CD8-positive, alpha-beta memory T cell (primary cell): ENCODE results near the gene NWD2. TPM values are rescaled to one million over a fixed set of nuclear protein-coding genes. Genes with fewer than 3 reads are reported as not detected.

ENCODE experiments used
- CTCF ChIA-PET: fragments of 350-600 bp; sonication (Branson Sonifier 250); formaldehyde crosslinking; loops from one replicate; lab custom pipeline; 2021; ENCODE audit warnings: antibody characterized with exemption; lab: Charles Lee
- POLR2A ChIA-PET: fragments of 350-600 bp; sonication (Branson Sonifier 250); formaldehyde crosslinking; loops from one replicate; lab custom pipeline; 2021; ENCODE audit warnings: antibody characterized with exemption; lab: Charles Lee
- DNase-seq, 5 donors: peaks; one replicate each; pipeline versions ENCODE4 v3.0.0 to v3.0.0-alpha.2; 2020 to 2022; ENCODE audit warnings: mixed read lengths in 1 of 5
- H3K27ac ChIP-seq: one replicate; pipeline ENCODE4 v1.7.0; 2013; ENCODE audit warnings: low read depth, mild to moderate bottlenecking, low read length, moderate library complexity
- H3K27me3 ChIP-seq: 2 replicates; pipeline ENCODE4 v1.7.0; 2013; ENCODE audit warnings: low read length, mild to moderate bottlenecking; ENCODE audit not compliant: insufficient read depth, poor library complexity, severe bottlenecking
- H3K36me3 ChIP-seq: 2 replicates; pipeline ENCODE4 v1.7.0; 2013; ENCODE audit warnings: mild to moderate bottlenecking, low read length, moderate library complexity; ENCODE audit not compliant: insufficient read depth
- H3K4me1 ChIP-seq: 2 replicates; pipeline ENCODE4 v1.7.0; 2013; ENCODE audit warnings: mild to moderate bottlenecking, low read length, moderate library complexity; ENCODE audit not compliant: insufficient read depth
- H3K4me3 ChIP-seq: 2 replicates; pipeline ENCODE4 v1.7.0; 2013; ENCODE audit warnings: mild to moderate bottlenecking, low read length
- H3K9me3 ChIP-seq: 2 replicates; pipeline ENCODE4 v1.7.0; 2013; ENCODE audit warnings: mild to moderate bottlenecking, low read length
- H3K27ac Mint-ChIP-seq, 8 donors: one replicate each; pipeline ENCODE4 v1.8.0; 2020 to 2021; ENCODE audit warnings: mixed read lengths in 8 of 8, mild to moderate bottlenecking in 6 of 8, inconsistent platforms in 3 of 8, moderate library complexity in 3 of 8
- H3K27me3 Mint-ChIP-seq, 2 donors: one replicate each; pipeline ENCODE4 v1.8.0; 2020 to 2021; ENCODE audit warnings: mixed read lengths in 2 of 2, mild to moderate bottlenecking in 1 of 2, moderate library complexity in 1 of 2
- H3K36me3 Mint-ChIP-seq, 3 donors: one replicate each; pipeline ENCODE4 v1.8.0; 2020 to 2021; ENCODE audit warnings: mixed read lengths in 3 of 3, inconsistent platforms in 1 of 3, mild to moderate bottlenecking in 1 of 3
- H3K4me1 Mint-ChIP-seq, 3 donors: one replicate each; pipeline ENCODE4 v1.8.0; 2020 to 2021; ENCODE audit warnings: mixed read lengths in 3 of 3, inconsistent platforms in 1 of 3, mild to moderate bottlenecking in 1 of 3
- H3K4me3 Mint-ChIP-seq, 7 donors: one replicate each; pipeline ENCODE4 v1.8.0; 2020 to 2021; ENCODE audit warnings: mixed read lengths in 7 of 7, mild to moderate bottlenecking in 6 of 7, moderate library complexity in 4 of 7, inconsistent platforms in 2 of 7
- H3K9me3 Mint-ChIP-seq, 5 donors: one replicate each; pipeline ENCODE4 v1.8.0; 2020 to 2022; ENCODE audit warnings: mixed read lengths in 5 of 5, mild to moderate bottlenecking in 3 of 5, moderate library complexity in 2 of 5, inconsistent platforms in 1 of 5
- polyA plus RNA-seq: library from polyadenylated mRNA; unstranded; fragments of 300-500 nt; fragmentation: Illumina TruSeq; gene quantifications from one replicate; pipeline ENCODE4 v1.2.3, GENCODE V29; 2021
- total RNA-seq, 2 experiments: library from RNA; stranded (reverse); gene quantifications; one replicate each; pipeline ENCODE4 v1.2.3, GENCODE V29; 2021

Gene NWD2
- total and polyA plus RNA-seq, 3 experiments from 2014 or later: not detected

DNA sequence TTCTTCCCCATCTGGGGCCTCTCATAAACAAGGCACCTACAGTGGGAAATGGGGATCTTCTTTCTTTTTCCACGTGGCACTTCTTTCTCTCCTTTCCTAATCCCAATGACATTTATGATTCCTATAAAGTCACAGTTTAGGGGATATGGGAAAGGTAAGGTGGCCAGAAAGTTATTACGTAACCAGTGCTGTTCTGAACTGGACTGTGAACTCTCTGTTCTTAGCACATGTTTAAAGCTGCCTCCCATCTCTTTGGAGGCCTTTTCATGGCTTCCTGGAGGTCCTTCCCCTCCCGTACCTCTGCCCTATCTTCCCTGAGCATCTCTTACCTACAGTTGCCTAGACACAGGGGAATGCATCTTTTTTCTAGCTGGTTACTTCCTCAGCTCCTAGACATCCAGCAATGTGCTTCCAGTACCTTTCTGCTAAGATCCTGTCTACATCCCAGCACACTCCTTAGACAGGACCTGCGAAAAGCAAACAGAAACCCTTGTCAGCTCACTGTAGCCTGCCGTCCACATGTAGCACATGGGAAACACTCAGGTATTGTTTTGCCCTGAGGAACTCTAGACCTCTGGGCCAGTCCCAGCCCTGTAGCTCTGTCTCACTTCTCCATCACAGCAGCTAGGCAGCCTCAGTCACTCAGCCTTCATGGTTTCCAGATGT lies 195.4 kb downstream of the NWD2 start:
- no peak for DNase-seq
- peaks cover 0 to 26% of the 10 kb centered on the region in 2 donors for H3K27me3 Mint-ChIP-seq
- H3K4me1 Mint-ChIP-seq: no peaks in the 10 kb centered on the region
- Histone ChIP-seq H3K4me3 (no peak overlapping the region), H3K27ac (no peak overlapping the region), H3K36me3 (no peaks in the 10 kb centered on the region), H3K4me1 (no peaks in the 10 kb centered on the region), H3K9me3 (no peaks in the 10 kb centered on the region), H3K27me3 (no peaks in the 10 kb centered on the region)
- H3K9me3 Mint-ChIP-seq: peaks cover 0 to 3% (median 0%) of the 10 kb centered on the region in 5 donors
- CTCF ChIA-PET: no interaction called here
- no peak overlapping the region for H3K4me3 Mint-ChIP-seq
- POLR2A ChIA-PET: no interaction called here
- H3K27ac Mint-ChIP-seq: no peak overlapping the region
- no peaks in the 10 kb centered on the region for H3K36me3 Mint-ChIP-seq

GRCh38 chr4:37440501-37440900 lies 196.0 kb downstream of the NWD2 start:
- Histone ChIP-seq H3K4me1 (no peaks in the 10 kb centered on the region), H3K27ac (no peak overlapping the region), H3K36me3 (no peaks in the 10 kb centered on the region), H3K27me3 (no peaks in the 10 kb centered on the region), H3K9me3 (no peaks in the 10 kb centered on the region), H3K4me3 (no peak overlapping the region)
- H3K36me3 Mint-ChIP-seq: no peaks in the 10 kb centered on the region
- peaks cover 0 to 31% of the 10 kb centered on the region in 2 donors for H3K27me3 Mint-ChIP-seq
- ChIA-PET POLR2A (no interaction called here), CTCF (no interaction called here)
- H3K4me1 Mint-ChIP-seq: no peaks in the 10 kb centered on the region
- peaks cover 0 to 3% (median 0%) of the 10 kb centered on the region in 5 donors for H3K9me3 Mint-ChIP-seq
- H3K27ac Mint-ChIP-seq: no peak overlapping the region
- DNase-seq: no peak
- no peak overlapping the region for H3K4me3 Mint-ChIP-seq

DNA sequence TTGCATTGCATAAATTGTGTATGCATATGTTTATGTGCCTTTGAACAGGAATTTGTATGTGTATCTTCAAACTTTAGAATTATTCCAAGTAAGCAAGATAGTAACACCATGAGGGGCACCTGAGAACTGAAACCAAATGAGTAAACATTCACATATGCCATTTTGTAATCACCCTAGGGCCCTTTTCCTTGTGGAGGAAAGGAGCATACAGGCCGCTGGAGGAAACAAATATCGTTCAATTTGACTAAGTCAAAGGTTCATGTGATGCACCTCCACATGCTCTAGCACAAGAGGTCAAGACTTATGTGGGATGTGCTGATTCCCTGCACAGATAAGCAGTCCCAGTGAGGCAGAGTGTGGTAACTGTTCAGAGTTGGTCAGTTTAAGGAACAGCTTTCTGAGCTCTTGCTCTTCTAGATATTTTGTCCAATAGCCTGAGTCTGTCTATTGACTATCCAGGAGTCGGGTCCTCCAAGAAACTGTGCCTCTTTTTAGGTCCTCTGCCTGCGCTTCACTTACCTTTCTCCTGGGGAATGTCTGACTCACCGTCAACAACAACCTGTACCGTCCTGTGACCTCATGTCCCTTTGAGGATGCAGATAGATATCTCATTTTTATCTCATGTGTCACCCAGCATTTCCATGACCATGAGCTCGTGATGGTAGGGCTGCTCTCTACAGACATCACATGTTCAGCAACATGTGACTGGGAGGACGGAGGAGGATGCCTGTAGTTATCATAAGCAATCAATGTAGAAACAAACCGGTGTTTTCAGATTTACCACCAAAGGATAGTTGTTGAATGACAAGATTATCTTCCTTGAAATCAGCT lies 196.9 kb downstream of the NWD2 start:
- Histone ChIP-seq H3K4me1 (no peaks in the 10 kb centered on the region), H3K27me3 (no peaks in the 10 kb centered on the region), H3K9me3 (no peaks in the 10 kb centered on the region), H3K27ac (no peak overlapping the region), H3K4me3 (no peak overlapping the region), H3K36me3 (no peaks in the 10 kb centered on the region)
- Mint-ChIP-seq H3K27me3 (peaks cover 0 to 36% of the 10 kb centered on the region in 2 donors), H3K36me3 (no peaks in the 10 kb centered on the region), H3K27ac (no peak overlapping the region), H3K4me1 (no peaks in the 10 kb centered on the region), H3K9me3 (peaks cover 0 to 3% (median 0%) of the 10 kb centered on the region in 5 donors), H3K4me3 (no peak overlapping the region)
- ChIA-PET CTCF (no interaction called here), POLR2A (no interaction called here)
- no peak for DNase-seq

- peaks cover 0 to 36% of the 10 kb centered on the region in 2 donors for H3K27me3 Mint-ChIP-seq
- H3K27ac ChIP-seq: no peak overlapping the region
- no peak overlapping the region for H3K27ac Mint-ChIP-seq
- H3K9me3 ChIP-seq: no peaks in the 10 kb centered on the region
- ChIA-PET POLR2A (no interaction called here), CTCF (no interaction called here)
- no peaks in the 10 kb centered on the region for H3K27me3 ChIP-seq
- no peak overlapping the region for H3K4me3 Mint-ChIP-seq
- H3K4me1 ChIP-seq: no peaks in the 10 kb centered on the region
- H3K36me3 Mint-ChIP-seq: no peaks in the 10 kb centered on the region
- H3K4me3 ChIP-seq: no peak overlapping the region
- no peaks in the 10 kb centered on the region for H3K4me1 Mint-ChIP-seq
- H3K9me3 Mint-ChIP-seq: peaks cover 0 to 3% (median 0%) of the 10 kb centered on the region in 5 donors
- H3K36me3 ChIP-seq: no peaks in the 10 kb centered on the region
- DNase-seq: no peak
These were observed 197.4 kb downstream of the NWD2 start for GRCh38 chr4:37442062-37442323.

- Mint-ChIP-seq H3K9me3 (peaks cover 0 to 3% (median 0%) of the 10 kb centered on the region in 5 donors), H3K4me3 (no peak overlapping the region), H3K4me1 (no peaks in the 10 kb centered on the region), H3K27ac (no peak overlapping the region), H3K36me3 (no peaks in the 10 kb centered on the region), H3K27me3 (peaks cover 5 to 36% of the 10 kb centered on the region in 2 donors)
- Histone ChIP-seq H3K9me3 (no peaks in the 10 kb centered on the region), H3K4me3 (no peak overlapping the region), H3K27me3 (no peaks in the 10 kb centered on the region), H3K27ac (no peak overlapping the region), H3K4me1 (no peaks in the 10 kb centered on the region), H3K36me3 (no peaks in the 10 kb centered on the region)
- DNase-seq: no peak
- ChIA-PET CTCF (interaction anchor here (0.6 kb wide), 1 partner anchor 1420 kb away, joined by 3 read pairs; no protein-coding TSS in a partner anchor), POLR2A (no interaction called here)
These were observed 198.6 kb downstream of the NWD2 start for GRCh38 chr4:37443137-37443536.

DNA sequence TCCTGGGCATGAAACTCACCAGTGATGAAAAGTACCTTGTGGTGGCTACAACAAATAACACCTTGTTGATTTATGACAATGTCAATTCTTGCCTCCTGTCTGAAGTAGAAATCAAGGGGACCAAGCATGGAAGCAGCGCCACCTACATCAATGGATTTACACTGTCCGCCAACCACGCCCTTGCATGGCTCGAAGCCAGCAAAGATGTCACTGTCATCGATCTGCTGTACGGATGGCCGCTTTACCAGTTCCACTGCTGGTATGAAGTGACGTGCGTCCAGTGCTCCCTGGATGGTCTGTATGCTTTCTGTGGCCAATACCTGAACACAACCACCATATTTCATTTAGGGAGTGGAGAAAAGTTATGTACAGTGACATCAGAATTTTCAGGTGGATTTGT lies 200.5 kb downstream of the NWD2 start:
- no peak for DNase-seq
- ChIA-PET POLR2A (no interaction called here), CTCF (no interaction called here)
- no peaks in the 10 kb centered on the region for H3K4me1 Mint-ChIP-seq
- Histone ChIP-seq H3K36me3 (no peaks in the 10 kb centered on the region), H3K9me3 (no peaks in the 10 kb centered on the region), H3K27me3 (no peaks in the 10 kb centered on the region), H3K4me1 (no peaks in the 10 kb centered on the region), H3K4me3 (no peak overlapping the region), H3K27ac (no peak overlapping the region)
- no peak overlapping the region for H3K27ac Mint-ChIP-seq
- peaks cover 0 to 3% (median 0%) of the 10 kb centered on the region in 5 donors for H3K9me3 Mint-ChIP-seq
- peaks cover 5 to 32% of the 10 kb centered on the region in 2 donors for H3K27me3 Mint-ChIP-seq
- H3K4me3 Mint-ChIP-seq: no peak overlapping the region
- H3K36me3 Mint-ChIP-seq: no peaks in the 10 kb centered on the region

GRCh38 chr4:37446016-37446415 lies 201.5 kb downstream of the NWD2 start:
- H3K27me3 Mint-ChIP-seq: peaks cover 6 to 32% of the 10 kb centered on the region in 2 donors
- Histone ChIP-seq H3K4me1 (no peaks in the 10 kb centered on the region), H3K27me3 (no peaks in the 10 kb centered on the region), H3K9me3 (no peaks in the 10 kb centered on the region), H3K27ac (no peak overlapping the region), H3K36me3 (no peaks in the 10 kb centered on the region), H3K4me3 (no peak overlapping the region)
- DNase-seq: no peak
- ChIA-PET CTCF (no interaction called here), POLR2A (no interaction called here)
- peaks cover 0 to 3% (median 0%) of the 10 kb centered on the region in 5 donors for H3K9me3 Mint-ChIP-seq
- H3K4me1 Mint-ChIP-seq: no peaks in the 10 kb centered on the region
- H3K36me3 Mint-ChIP-seq: no peaks in the 10 kb centered on the region
- H3K4me3 Mint-ChIP-seq: no peak overlapping the region
- H3K27ac Mint-ChIP-seq: no peak overlapping the region

- Histone ChIP-seq H3K36me3 (no peaks in the 10 kb centered on the region), H3K4me1 (no peaks in the 10 kb centered on the region), H3K4me3 (no peak overlapping the region), H3K27ac (no peak overlapping the region), H3K27me3 (no peaks in the 10 kb centered on the region), H3K9me3 (no peaks in the 10 kb centered on the region)
- DNase-seq: no peak
- Mint-ChIP-seq H3K36me3 (no peaks in the 10 kb centered on the region), H3K4me3 (no peak overlapping the region), H3K9me3 (peaks cover 0 to 3% (median 0%) of the 10 kb centered on the region in 5 donors), H3K27me3 (peaks cover 11 to 39% of the 10 kb centered on the region in 2 donors), H3K4me1 (peaks cover 2% of the 10 kb centered on the region in 3 donors), H3K27ac (no peak overlapping the region)
- CTCF ChIA-PET: no interaction called here
- POLR2A ChIA-PET: no interaction called here
These were observed 203.3 kb downstream of the NWD2 start for GRCh38 chr4:37447886-37448285.
